ENCODE measurements around the gene SUSD4. TPM values are rescaled to one million over a fixed set of nuclear protein-coding genes. Genes with fewer than 3 reads are reported as not detected.

SUSD4 gene
- total RNA-seq, 6 experiments from 2014 or later, result 1.3 to 5.9 (median 2.8) TPM

GRCh38 chr1:223261914-223262313 is 102.1 kb downstream of the SUSD4 start:
- TF ChIP-seq CTCF (IDR thresholded peaks at IDR 0.05) (no peak), POLR2A (IDR thresholded peaks at IDR 0.05) (no peak)
- H3K9me3 ChIP-seq, result no peaks in the 10 kb centered on the region
- 94% methylated on average over 3 of the region's 3 CpGs for WGBS (ENCODE audit: insufficient coverage, low coverage, low lambda C conversion rate, missing lambda C conversion rate)
- ATAC-seq, result no peak
- intact Hi-C loops (cut with DNase I), result no loop called here
- DNase-seq, result no peak
- H3K4me1 ChIP-seq, result no peaks in the 10 kb centered on the region
- H3K27ac ChIP-seq, result no peak overlapping the region
- H3K4me3 ChIP-seq, result no peak overlapping the region
- no peaks in the 10 kb centered on the region for H3K36me3 ChIP-seq
- H3K27me3 ChIP-seq, result no peaks in the 10 kb centered on the region

GRCh38 chr1:223260712-223261111 is 103.3 kb downstream of the SUSD4 start:
- Histone ChIP-seq H3K27ac (no peak overlapping the region), H3K4me1 (no peaks in the 10 kb centered on the region), H3K4me3 (no peak overlapping the region), H3K27me3 (no peaks in the 10 kb centered on the region), H3K9me3 (no peaks in the 10 kb centered on the region), H3K36me3 (no peaks in the 10 kb centered on the region)
- intact Hi-C loops (cut with DNase I), result no loop called here
- TF ChIP-seq POLR2A (IDR thresholded peaks at IDR 0.05), result no peak
- no peak for TF ChIP-seq CTCF (IDR thresholded peaks at IDR 0.05)
- no peak for DNase-seq
- peak in 1 of 4 donors; percentile 16 for ATAC-seq
- WGBS (ENCODE audit: insufficient coverage, low coverage, low lambda C conversion rate, missing lambda C conversion rate), result 65% methylated on average over 5 of the region's 7 CpGs

- no peak for DNase-seq
- no peak for TF ChIP-seq POLR2A (IDR thresholded peaks at IDR 0.05)
- no peak for TF ChIP-seq CTCF (IDR thresholded peaks at IDR 0.05)
- 89% methylated on average over 3 of the region's 3 CpGs for WGBS (ENCODE audit: insufficient coverage, low coverage, low lambda C conversion rate, missing lambda C conversion rate)
- Histone ChIP-seq H3K27ac (no peak overlapping the region), H3K4me3 (no peak overlapping the region), H3K4me1 (no peaks in the 10 kb centered on the region), H3K9me3 (no peaks in the 10 kb centered on the region), H3K27me3 (no peaks in the 10 kb centered on the region), H3K36me3 (no peaks in the 10 kb centered on the region)
- ATAC-seq, result no peak
- intact Hi-C loops (cut with DNase I), result no loop called here
Observed at GRCh38 chr1:223259462-223259861, 104.5 kb downstream of the SUSD4 start.

- H3K4me1 ChIP-seq, result no peaks in the 10 kb centered on the region
- no peak overlapping the region for H3K27ac ChIP-seq
- DNase-seq (no peak), ATAC-seq (peak in 1 of 4 donors; percentile 72)
- TF ChIP-seq CTCF (IDR thresholded peaks at IDR 0.05) (no peak), POLR2A (IDR thresholded peaks at IDR 0.05) (no peak)
- H3K9me3 ChIP-seq, result no peaks in the 10 kb centered on the region
- no peaks in the 10 kb centered on the region for H3K27me3 ChIP-seq
- WGBS (ENCODE audit: insufficient coverage, low coverage, low lambda C conversion rate, missing lambda C conversion rate), result 71% methylated on average over 1 of the region's 6 CpGs
- H3K4me3 ChIP-seq, result no peak overlapping the region
- no peaks in the 10 kb centered on the region for H3K36me3 ChIP-seq
- intact Hi-C loops (cut with DNase I), result no loop called here
Observed at GRCh38 chr1:223258751-223259198, 105.2 kb downstream of the SUSD4 start.

Measured in right lobe of liver (tissue), 6 donors.